K562 (cell line): ENCODE measurements around the gene GPX5. TPM values are rescaled to one million over a fixed set of nuclear protein-coding genes. Genes with fewer than 3 reads are reported as not detected.

Experiments used
- CEBPG ChIP-seq, 3 experiments: fragments of 200-800 bp in 1 of 3; sonication (Bioruptor generic) in 1 of 3; sonication (generic) in 1 of 3; formaldehyde crosslinking in 1 of 3; IDR thresholded peaks in 2 of 3; conservative IDR thresholded peaks in 1 of 3; 2 replicates each; pipeline versions ENCODE4 v1.6.1 to v1.8.0; 2016 to 2022; ENCODE audit warnings: missing compliant biosample characterization in 2 of 3, missing genetic modification characterization in 2 of 3, mild to moderate bottlenecking in 1 of 3, missing genetic modification reagents in 1 of 3
- DPF2 ChIP-seq: fragments of 450-650 bp; IDR thresholded peaks from 2 replicates; pipeline ENCODE4 v1.6.1; 2016
- FOSL1 ChIP-seq: fragments of 200-800 bp; sonication (Bioruptor generic); conservative IDR thresholded peaks from 2 replicates; pipeline ENCODE4 v1.6.1; 2016; ENCODE audit warnings: missing genetic modification characterization, missing compliant biosample characterization
- FOXK2 ChIP-seq, 2 experiments: fragments of 450-650 bp; IDR thresholded peaks in 1 of 2; conservative IDR thresholded peaks in 1 of 2; 2 replicates each; pipeline ENCODE4 v1.6.1; 2016; ENCODE audit warnings: low read depth in 2 of 2, mild to moderate bottlenecking in 1 of 2
- GTF2E2 ChIP-seq: fragments of 200-800 bp; sonication (Bioruptor generic); IDR thresholded peaks from 2 replicates; pipeline ENCODE4 v1.6.1; 2016; ENCODE audit warnings: missing genetic modification characterization, missing compliant biosample characterization
- HIVEP1 ChIP-seq: fragments of 250-450 bp; sonication (Bioruptor Pico); IDR thresholded peaks from 2 replicates; pipeline ENCODE4 v1.4.0; 2020; ENCODE audit warnings: mild to moderate bottlenecking
- JUND ChIP-seq, 2 experiments: IDR thresholded peaks; 2 replicates in 1 of 2; 3 replicates in 1 of 2; pipeline ENCODE4 v1.6.1; 2011; ENCODE audit warnings: borderline replicate concordance in 2 of 2, low read depth in 2 of 2, low read length in 2 of 2, improper control_type of control experiment in 1 of 2, missing biosample characterization in 1 of 2, missing genetic modification characterization in 1 of 2, missing genetic modification reagents in 1 of 2
- RNF2 ChIP-seq: sonication (generic); IDR thresholded peaks from 2 replicates; pipeline ENCODE4 v1.6.1; 2016
- SIN3A ChIP-seq, 2 experiments: fragments of 150-350 bp in 1 of 2; IDR thresholded peaks; 2 replicates each; pipeline ENCODE4 v1.6.1; 2011 to 2016; ENCODE audit warnings: borderline replicate concordance in 2 of 2, low read depth in 2 of 2, low read length in 2 of 2, mild to moderate bottlenecking in 2 of 2, moderate library complexity in 2 of 2; ENCODE audit not compliant: control insufficient read depth in 1 of 2
- SMARCA4 ChIP-seq: fragments of 450-650 bp; IDR thresholded peaks from 2 replicates; pipeline ENCODE4 v1.6.1; 2016
- TCF7 ChIP-seq: sonication (generic); IDR thresholded peaks from 2 replicates; pipeline ENCODE4 v1.6.1; 2016; ENCODE audit warnings: antibody characterized with exemption, borderline replicate concordance
- XRCC5 ChIP-seq: fragments of 200-400 bp; formaldehyde crosslinking; IDR thresholded peaks from 2 replicates; pipeline ENCODE4 v1.6.1; 2017; ENCODE audit warnings: low read depth, mild to moderate bottlenecking, low read length
- polyA plus RNA-seq, 8 experiments: library from polyadenylated mRNA; depleted of rRNA in 4 of 8; stranded (reverse) in 5 of 8; unstranded in 3 of 8; fragments of >200 nt; fragmentation: Nextera tagmentation in 2 of 8; fragmentation: Illumina TruSeq in 1 of 8; extraction: Ambion mirVana in 2 of 8; extraction: Trizol in 1 of 8; gene quantifications; 2 replicates each; pipeline versions ENCODE4 v1.2.1 to v1.2.3, GENCODE V29; 2011 to 2014; ENCODE audit warnings: inconsistent platforms in 1 of 8, missing spikeins in 1 of 8
- total RNA-seq, 7 experiments: library from RNA; depleted of rRNA in 6 of 7; stranded (reverse); fragments of >200 nt in 6 of 7; fragmentation: Illumina TruSeq in 2 of 7; extraction: Trizol in 2 of 7; gene quantifications; 2 replicates each; pipeline versions ENCODE4 v1.2.1 to v1.2.3, GENCODE V29; 2011 to 2021; ENCODE audit warnings: low replicate concordance in 1 of 7
- TF ChIP-seq, protein P1 (sequence below), 2 experiments: IDR thresholded peaks; 2 replicates each; pipeline ENCODE4 v1.6.1; 2012; ENCODE audit warnings: improper control_type of control experiment in 2 of 2, low read depth in 2 of 2, low read length in 2 of 2, borderline replicate concordance in 1 of 2
- TF ChIP-seq, protein P2 (sequence below), 2 experiments: IDR thresholded peaks in 1 of 2; conservative IDR thresholded peaks in 1 of 2; 2 replicates each; pipeline ENCODE4 v1.6.1; 2016; ENCODE audit warnings: low read depth in 2 of 2, mild to moderate bottlenecking in 1 of 2, missing compliant biosample characterization in 1 of 2, missing genetic modification characterization in 1 of 2, moderate library complexity in 1 of 2
- TF ChIP-seq, protein P3 (sequence below): fragments of 250-450 bp; sonication (Bioruptor Pico); IDR thresholded peaks from 2 replicates; pipeline ENCODE4 v1.8.0; 2021; ENCODE audit warnings: mild to moderate bottlenecking, moderate library complexity

Gene GPX5
- total and polyA plus RNA-seq, 9 of the 15 experiments (the other 6 are each of a cell fraction or from before 2014, with no cell fraction given), result 0.07 to 0.18 (median 0.15) TPM; not detected in 6

DNA sequence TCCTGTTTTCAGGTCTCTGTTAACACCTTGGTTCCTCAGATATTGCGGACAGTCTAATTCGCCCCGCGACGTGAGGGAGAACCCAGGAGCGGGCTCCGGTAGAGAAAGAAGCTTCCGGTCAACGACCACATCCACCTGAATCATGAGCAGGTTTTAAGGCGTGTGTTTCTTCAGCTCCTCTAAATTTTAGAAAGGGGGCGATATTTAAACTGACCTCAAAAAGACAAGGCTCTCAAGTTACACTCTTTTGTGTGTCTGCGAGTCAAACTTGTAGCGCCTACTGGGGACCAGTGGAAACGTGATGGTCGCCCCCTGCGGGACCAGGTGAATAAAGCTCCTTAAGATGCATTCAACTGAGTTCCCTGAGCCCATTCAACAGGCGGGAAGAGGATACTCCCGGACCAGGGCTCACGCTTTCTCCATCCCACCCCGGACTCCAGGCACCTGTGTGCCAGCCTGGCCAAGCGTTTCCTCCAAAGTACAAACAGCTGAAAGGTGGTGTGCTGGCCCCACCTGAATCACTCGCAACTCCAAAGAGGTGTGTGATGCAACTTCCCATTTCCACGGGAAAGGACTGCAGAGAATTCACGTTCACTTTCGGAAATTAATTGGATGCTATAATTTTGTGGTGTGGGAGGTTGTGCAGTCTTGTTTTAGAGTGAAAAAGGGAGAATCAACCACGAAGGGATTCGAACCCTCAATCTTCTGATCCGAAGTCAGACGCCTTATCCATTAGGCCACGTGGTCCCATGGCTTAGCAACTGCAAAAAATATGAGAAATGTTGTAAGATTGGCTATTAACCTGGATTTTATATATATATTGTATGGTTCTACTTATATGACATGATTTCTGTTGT is 17.0 kb downstream of the GPX5 start (continued):
- TF ChIP-seq, protein P1, sequence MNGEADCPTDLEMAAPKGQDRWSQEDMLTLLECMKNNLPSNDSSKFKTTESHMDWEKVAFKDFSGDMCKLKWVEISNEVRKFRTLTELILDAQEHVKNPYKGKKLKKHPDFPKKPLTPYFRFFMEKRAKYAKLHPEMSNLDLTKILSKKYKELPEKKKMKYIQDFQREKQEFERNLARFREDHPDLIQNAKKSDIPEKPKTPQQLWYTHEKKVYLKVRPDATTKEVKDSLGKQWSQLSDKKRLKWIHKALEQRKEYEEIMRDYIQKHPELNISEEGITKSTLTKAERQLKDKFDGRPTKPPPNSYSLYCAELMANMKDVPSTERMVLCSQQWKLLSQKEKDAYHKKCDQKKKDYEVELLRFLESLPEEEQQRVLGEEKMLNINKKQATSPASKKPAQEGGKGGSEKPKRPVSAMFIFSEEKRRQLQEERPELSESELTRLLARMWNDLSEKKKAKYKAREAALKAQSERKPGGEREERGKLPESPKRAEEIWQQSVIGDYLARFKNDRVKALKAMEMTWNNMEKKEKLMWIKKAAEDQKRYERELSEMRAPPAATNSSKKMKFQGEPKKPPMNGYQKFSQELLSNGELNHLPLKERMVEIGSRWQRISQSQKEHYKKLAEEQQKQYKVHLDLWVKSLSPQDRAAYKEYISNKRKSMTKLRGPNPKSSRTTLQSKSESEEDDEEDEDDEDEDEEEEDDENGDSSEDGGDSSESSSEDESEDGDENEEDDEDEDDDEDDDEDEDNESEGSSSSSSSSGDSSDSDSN (IDR thresholded peaks at IDR 0.05; ENCODE audit: borderline replicate concordance in 1 of 2, low read depth in 2 of 2, low read length in 2 of 2), result peak in 1 of 2 experiments; percentile 2; a peak in 1 of 4 replicates
- TF ChIP-seq RNF2 (peak; percentile 43), XRCC5 (peak; percentile 96), SMARCA4 (peak; percentile 72), JUND (IDR thresholded peaks at IDR 0.05; ENCODE audit: borderline replicate concordance, low read depth, low read length) (no peak; the same call in none of the 2 replicates), JUND (tag; IDR thresholded peaks at IDR 0.05; ENCODE audit: borderline replicate concordance, low read depth, low read length) (peak; percentile 4; the same call in 2 of the 3 replicates), GTF2E2 (tag) (peak; percentile 87; the same call in 1 of the 2 replicates), TCF7 (peak; percentile 78; the same call in 1 of the 2 replicates), CEBPG (CRISPR knock-in tag; IDR thresholded peaks at IDR 0.05) (peak; percentile 97), CEBPG (tag; conservative IDR thresholded peaks at IDR 0.05 in 1 of 2, IDR thresholded peaks at IDR 0.05 in 1 of 2) (peak; percentile 98 to 99), DPF2 (peak; percentile 76), HIVEP1 (CRISPR knock-in tag) (no peak), FOXK2 (conservative IDR thresholded peaks at IDR 0.05 in 1 of 2, IDR thresholded peaks at IDR 0.05 in 1 of 2; ENCODE audit: low read depth in 2 of 2) (peak in 1 of 2 experiments; percentile 59; a peak in 3 of 4 replicates), SIN3A (IDR thresholded peaks at IDR 0.05; ENCODE audit: borderline replicate concordance in 2 of 2, control insufficient read depth in 1 of 2, low read depth in 2 of 2, low read length in 2 of 2) (peak in 1 of 2 experiments; percentile 8; a peak in 1 of 4 replicates), FOSL1 (tag) (peak; percentile 72)
- TF ChIP-seq, protein P2, sequence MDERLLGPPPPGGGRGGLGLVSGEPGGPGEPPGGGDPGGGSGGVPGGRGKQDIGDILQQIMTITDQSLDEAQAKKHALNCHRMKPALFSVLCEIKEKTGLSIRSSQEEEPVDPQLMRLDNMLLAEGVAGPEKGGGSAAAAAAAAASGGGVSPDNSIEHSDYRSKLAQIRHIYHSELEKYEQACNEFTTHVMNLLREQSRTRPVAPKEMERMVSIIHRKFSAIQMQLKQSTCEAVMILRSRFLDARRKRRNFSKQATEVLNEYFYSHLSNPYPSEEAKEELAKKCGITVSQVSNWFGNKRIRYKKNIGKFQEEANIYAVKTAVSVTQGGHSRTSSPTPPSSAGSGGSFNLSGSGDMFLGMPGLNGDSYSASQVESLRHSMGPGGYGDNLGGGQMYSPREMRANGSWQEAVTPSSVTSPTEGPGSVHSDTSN (CRISPR knock-in tag; IDR thresholded peaks at IDR 0.05; ENCODE audit: low read depth), result no peak
- TF ChIP-seq, protein P2 (tag; conservative IDR thresholded peaks at IDR 0.05; ENCODE audit: low read depth), result 0 out of 2 replicates have a peak, but pooled peaks have one; percentile 10
- TF ChIP-seq, protein P3, sequence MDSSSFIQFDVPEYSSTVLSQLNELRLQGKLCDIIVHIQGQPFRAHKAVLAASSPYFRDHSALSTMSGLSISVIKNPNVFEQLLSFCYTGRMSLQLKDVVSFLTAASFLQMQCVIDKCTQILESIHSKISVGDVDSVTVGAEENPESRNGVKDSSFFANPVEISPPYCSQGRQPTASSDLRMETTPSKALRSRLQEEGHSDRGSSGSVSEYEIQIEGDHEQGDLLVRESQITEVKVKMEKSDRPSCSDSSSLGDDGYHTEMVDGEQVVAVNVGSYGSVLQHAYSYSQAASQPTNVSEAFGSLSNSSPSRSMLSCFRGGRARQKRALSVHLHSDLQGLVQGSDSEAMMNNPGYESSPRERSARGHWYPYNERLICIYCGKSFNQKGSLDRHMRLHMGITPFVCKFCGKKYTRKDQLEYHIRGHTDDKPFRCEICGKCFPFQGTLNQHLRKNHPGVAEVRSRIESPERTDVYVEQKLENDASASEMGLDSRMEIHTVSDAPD (CRISPR knock-in tag), result no peak
